ENCODE data around the gene KLHL35.
"Not testable (repeated sequence)": the region's sequence is repeated elsewhere in the genome, so short reads cannot be mapped to it uniquely, and the experiment has no call there.

Gene KLHL35

GRCh38 chr11:75387736-75388294 lies 45.2 kb downstream of the KLHL35 start:
- DNase-seq, result no peak

DNA sequence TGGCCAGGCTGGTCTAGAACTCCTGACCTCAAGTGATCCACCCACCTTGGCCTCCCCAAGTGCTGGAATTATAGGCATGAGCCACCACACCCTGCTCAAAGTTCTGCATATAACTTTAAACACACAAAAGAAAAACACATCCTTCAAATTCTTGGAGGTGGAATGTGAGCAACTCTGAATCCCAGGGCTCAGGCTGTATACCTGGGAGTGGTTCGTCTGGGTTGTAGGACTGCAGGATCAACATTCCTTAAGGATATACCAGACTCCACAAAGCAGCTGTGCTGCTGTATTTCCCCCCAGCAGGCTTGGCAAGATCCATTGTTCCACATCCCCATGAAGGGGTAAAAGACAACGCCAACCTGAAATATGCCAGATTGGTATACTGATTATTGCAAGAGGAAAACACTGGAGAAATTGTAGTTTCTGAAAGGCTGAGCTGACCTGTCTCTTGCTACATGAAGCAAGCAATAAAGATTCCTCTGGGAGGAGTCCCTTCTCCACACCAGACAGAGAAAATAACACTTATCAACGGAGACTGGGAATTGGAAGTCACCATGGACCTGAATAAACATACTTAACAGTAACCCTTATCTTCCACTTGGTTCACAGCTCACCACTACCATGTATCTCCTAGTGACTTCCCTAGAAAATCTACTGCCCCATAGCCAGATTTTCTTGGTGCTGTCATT lies 45.9 kb downstream of the KLHL35 start:
- no peak for DNase-seq

DNA sequence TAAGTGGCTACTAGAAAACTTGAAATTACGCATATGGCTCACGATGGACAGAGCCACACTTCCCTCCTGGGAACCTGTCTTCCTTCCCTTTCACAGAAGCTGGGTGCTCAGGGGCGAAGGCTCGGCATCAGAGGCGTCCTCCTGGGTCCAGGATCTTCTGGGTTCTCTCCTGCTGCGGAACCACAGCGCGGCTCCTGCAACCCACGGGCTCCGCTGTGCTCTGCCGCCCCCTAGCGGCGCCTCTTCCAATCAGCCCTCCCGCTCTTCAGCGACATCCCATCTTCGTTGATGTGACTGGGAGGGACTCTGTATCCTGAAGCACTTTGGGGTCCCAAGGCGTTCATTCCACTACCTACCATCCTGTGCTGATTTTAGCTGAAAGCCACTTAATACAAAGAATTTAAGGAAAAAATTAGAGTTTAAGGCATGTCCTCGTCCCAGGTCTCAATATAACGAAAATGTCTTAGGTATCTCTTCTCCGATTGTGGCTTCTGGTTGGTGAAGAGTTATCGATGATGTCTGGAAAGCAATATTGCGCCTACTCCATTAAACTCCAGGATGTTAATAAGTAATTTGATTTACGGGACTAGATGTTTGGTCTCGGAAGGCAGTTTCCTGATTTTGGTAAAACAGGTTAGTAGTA lies 48.4 kb downstream of the KLHL35 start:
- DNase-seq, result peak; percentile 36

- no peak for DNase-seq
These were observed 49.8 kb downstream of the KLHL35 start for GRCh38 chr11:75383246-75383645.

DNA sequence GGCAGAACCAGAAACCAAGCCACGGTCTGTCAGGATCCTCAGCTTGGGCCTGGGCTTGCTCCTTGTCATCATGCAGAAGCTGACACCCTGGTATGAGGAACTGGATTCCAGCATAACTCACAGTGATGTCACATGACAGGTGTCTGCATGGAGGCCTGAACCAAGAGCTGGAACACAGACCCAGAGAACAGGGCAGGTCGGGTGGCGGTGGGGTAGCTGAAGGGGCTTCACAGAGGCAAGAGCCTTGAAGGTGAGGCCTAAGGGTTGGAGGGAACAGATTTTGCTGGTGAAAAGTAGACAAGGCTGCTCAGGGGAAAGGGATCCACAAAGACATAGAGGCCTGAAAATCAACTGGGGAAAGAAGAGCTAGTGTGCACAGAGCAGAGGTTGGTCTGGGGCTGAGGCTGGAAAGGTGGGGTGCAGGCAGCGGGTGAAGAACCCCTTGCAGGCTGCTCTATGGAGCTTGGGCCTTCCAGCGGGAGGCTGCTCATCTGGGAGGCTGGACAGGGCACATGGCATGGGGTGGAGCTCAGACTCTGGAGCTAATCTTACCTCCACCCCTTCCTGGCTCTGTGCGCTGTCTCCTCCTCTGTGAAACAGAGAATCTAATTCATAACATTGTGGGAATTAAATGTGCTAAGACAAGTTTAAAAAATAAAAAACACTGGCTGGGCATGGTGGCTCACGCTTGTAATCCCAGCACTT lies 52.1 kb downstream of the KLHL35 start:
- no peak for DNase-seq

GRCh38 chr11:75380245-75380644 lies 52.8 kb downstream of the KLHL35 start:
- DNase-seq, result no peak

GRCh38 chr11:75378776-75379175 lies 54.2 kb downstream of the KLHL35 start:
- DNase-seq, result not testable (repeated sequence)

- no peak for DNase-seq
These were observed 56.8 kb downstream of the KLHL35 start for GRCh38 chr11:75376175-75376574.

DNA sequence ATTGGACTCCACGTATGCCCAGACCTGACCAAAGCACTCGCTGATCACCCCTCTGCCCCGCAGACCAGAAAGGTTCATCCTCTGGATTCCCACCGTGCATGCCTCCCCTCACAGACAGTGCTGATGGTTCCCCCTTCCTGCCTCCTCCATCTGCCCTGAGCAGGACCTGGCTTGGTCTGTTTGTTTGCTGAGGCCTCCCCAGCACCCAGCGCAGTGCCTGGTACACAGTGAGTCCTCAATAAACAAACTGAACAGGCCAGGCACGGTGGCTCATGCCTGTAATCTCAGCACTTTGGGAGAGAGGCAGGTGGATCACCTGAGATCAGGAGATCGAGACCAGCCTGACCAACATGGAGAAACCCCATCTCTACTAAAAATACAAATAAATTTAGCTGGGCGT lies 57.4 kb downstream of the KLHL35 start:
- no peak for DNase-seq

DNA sequence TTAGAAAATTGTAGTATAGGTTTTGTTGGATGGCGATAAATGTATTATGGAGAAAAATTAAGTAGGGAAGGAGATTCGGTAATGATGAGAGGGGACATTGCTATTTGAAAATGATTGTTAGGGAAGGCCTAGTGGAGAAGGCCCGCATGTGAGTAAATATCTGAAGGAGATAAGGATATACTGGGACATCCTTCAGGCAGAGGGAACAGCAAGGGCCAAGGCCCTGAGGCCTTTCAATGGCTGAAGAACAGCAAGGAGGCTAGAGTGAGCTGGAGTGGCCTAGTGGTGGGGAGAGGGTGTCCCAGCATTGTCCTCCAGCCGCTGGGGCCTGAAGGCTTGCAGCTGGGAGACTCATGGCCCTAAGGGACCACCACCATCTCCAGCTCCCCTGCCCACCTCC lies 58.4 kb downstream of the KLHL35 start:
- DNase-seq, result no peak

DNA sequence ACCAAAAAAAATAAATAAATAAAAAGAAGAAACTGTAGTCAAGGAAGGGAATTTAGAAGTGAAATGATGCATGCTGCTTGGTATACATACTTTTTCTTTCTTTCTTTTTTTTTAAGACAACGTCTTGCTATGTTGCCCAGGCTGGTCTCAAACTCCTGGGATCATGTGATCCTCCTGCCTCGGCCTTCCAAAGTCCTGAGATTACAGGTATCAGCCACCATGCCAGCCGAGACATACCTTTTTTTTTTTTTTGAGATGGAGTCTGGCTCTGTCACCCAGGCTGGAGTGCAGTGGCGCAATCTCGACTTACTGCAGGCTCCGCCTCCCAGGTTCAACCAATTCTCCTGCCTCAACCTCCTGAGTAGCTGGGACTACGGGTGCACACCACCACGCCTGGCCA lies 59.8 kb downstream of the KLHL35 start:
- no peak for DNase-seq

Measured in NCI-H510A (cell line).